HepG2 (cell line): ENCODE measurements around the gene TTC23L. TPM values are rescaled to one million over a fixed set of nuclear protein-coding genes. Genes with fewer than 3 reads are reported as not detected.
A peak's percentile ranks its signal among the peaks of the same experiment; 100 is the strongest.

ENCODE experiments used
- ATAD3A ChIP-seq: sonication (generic); formaldehyde crosslinking; IDR thresholded peaks from 2 replicates; pipeline ENCODE4 v1.4.0; 2020; ENCODE audit warnings: missing genetic modification reagents
- ATRX ChIP-seq: sonication (generic); formaldehyde crosslinking; IDR thresholded peaks from 2 replicates; pipeline ENCODE4 v1.4.0; 2020; ENCODE audit warnings: missing genetic modification reagents, borderline replicate concordance
- BHLHE40 ChIP-seq: IDR thresholded peaks from 2 replicates; pipeline ENCODE4 v1.6.1; 2011; ENCODE audit warnings: low read length, improper control_type of control experiment
- CAMTA2 ChIP-seq: sonication (generic); formaldehyde crosslinking; IDR thresholded peaks from 2 replicates; pipeline ENCODE4 v1.4.0; 2020; ENCODE audit warnings: mild to moderate bottlenecking, missing genetic modification reagents, borderline replicate concordance
- CCAR2 ChIP-seq: fragments of 200-400 bp; formaldehyde crosslinking; optimal IDR thresholded peaks from 2 replicates; pipeline ENCODE3; 2018; ENCODE audit warnings: low read depth, mild to moderate bottlenecking, low read length, moderate library complexity
- FIP1L1 ChIP-seq: fragments of 200-400 bp; formaldehyde crosslinking; IDR thresholded peaks from 2 replicates; pipeline ENCODE4 v1.6.1; 2018; ENCODE audit warnings: low read depth, mild to moderate bottlenecking, low read length, moderate library complexity, borderline replicate concordance; ENCODE audit not compliant: insufficient read depth
- FOXP4 ChIP-seq: sonication (generic); formaldehyde crosslinking; IDR thresholded peaks from 2 replicates; pipeline ENCODE4 v1.4.0; 2020; ENCODE audit warnings: missing genetic modification reagents
- HMGXB4 ChIP-seq, 2 experiments: sonication (generic) in 1 of 2; formaldehyde crosslinking in 1 of 2; IDR thresholded peaks; 2 replicates each; pipeline versions ENCODE4 v1.4.0 to v1.6.1; 2018 to 2020; ENCODE audit warnings: missing genetic modification reagents in 2 of 2, borderline replicate concordance in 1 of 2, low read depth in 1 of 2, mild to moderate bottlenecking in 1 of 2, missing biosample characterization in 1 of 2
- IKZF5 ChIP-seq: IDR thresholded peaks from 2 replicates; pipeline ENCODE4 v1.6.1; 2018; ENCODE audit warnings: missing genetic modification reagents, mild to moderate bottlenecking, missing compliant biosample characterization
- MIXL1 ChIP-seq: IDR thresholded peaks from 2 replicates; pipeline ENCODE4 v1.6.1; 2016
- MTF2 ChIP-seq: sonication (generic); formaldehyde crosslinking; IDR thresholded peaks from 2 replicates; pipeline ENCODE4 v1.5.0; 2020; ENCODE audit warnings: missing genetic modification reagents, borderline replicate concordance
- MZF1 ChIP-seq: sonication (generic); formaldehyde crosslinking; IDR thresholded peaks from 2 replicates; pipeline ENCODE4 v1.8.1; 2023; ENCODE audit warnings: mild to moderate bottlenecking, missing genetic modification reagents, borderline replicate concordance
- POLR2A ChIP-seq, 2 experiments: IDR thresholded peaks; 2 replicates each; pipeline ENCODE4 v1.6.1; 2011; ENCODE audit warnings: low read depth in 2 of 2, low read length in 2 of 2, mild to moderate bottlenecking in 1 of 2, moderate library complexity in 1 of 2; ENCODE audit not compliant: insufficient read depth in 1 of 2
- POLR2AphosphoS5 ChIP-seq: IDR thresholded peaks from 2 replicates; pipeline ENCODE4 v1.6.1; 2012; ENCODE audit warnings: low read depth, low read length
- RARG ChIP-seq: sonication (generic); formaldehyde crosslinking; IDR thresholded peaks from 2 replicates; pipeline ENCODE4 v1.4.0; 2020; ENCODE audit warnings: low read depth, mild to moderate bottlenecking, missing genetic modification reagents
- TOPORS ChIP-seq: sonication (generic); formaldehyde crosslinking; IDR thresholded peaks from 2 replicates; pipeline ENCODE4 v1.8.0; 2023; ENCODE audit warnings: mild to moderate bottlenecking, missing genetic modification reagents
- XBP1 ChIP-seq: sonication (generic); formaldehyde crosslinking; IDR thresholded peaks from 2 replicates; pipeline ENCODE4 v1.5.0; 2020; ENCODE audit warnings: missing genetic modification reagents
- ZNF496 ChIP-seq: sonication (generic); formaldehyde crosslinking; IDR thresholded peaks from 2 replicates; pipeline ENCODE4 v1.8.1; 2023; ENCODE audit warnings: mild to moderate bottlenecking, moderate library complexity, missing genetic modification reagents; ENCODE audit not compliant: insufficient replicate concordance
- ZNF557 ChIP-seq: sonication (generic); formaldehyde crosslinking; IDR thresholded peaks from 2 replicates; pipeline ENCODE4 v1.4.0; 2020; ENCODE audit warnings: missing genetic modification reagents
- ZNF576 ChIP-seq: sonication (generic); formaldehyde crosslinking; IDR thresholded peaks from 2 replicates; pipeline ENCODE4 v1.4.0; 2020; ENCODE audit warnings: mild to moderate bottlenecking, missing genetic modification reagents
- ZNF674 ChIP-seq: sonication (generic); formaldehyde crosslinking; IDR thresholded peaks from 2 replicates; pipeline ENCODE4 v1.5.0; 2020; ENCODE audit warnings: low read depth, mild to moderate bottlenecking, missing genetic modification reagents
- ZNF75D ChIP-seq: sonication (generic); formaldehyde crosslinking; IDR thresholded peaks from 2 replicates; pipeline ENCODE4 v1.8.1; 2023; ENCODE audit warnings: missing genetic modification reagents, mild to moderate bottlenecking, borderline replicate concordance
- polyA plus RNA-seq, 8 experiments: library from polyadenylated mRNA; depleted of rRNA in 3 of 8; stranded (reverse) in 7 of 8; unstranded in 1 of 8; fragments of >200 nt; fragmentation: Illumina TruSeq in 4 of 8; extraction: Trizol in 4 of 8; gene quantifications; 2 replicates each; pipeline versions ENCODE4 v1.2.1 to v1.2.3, GENCODE V29; 2011 to 2016; ENCODE audit warnings: low read depth in 4 of 8, missing spikeins in 1 of 8, mixed read lengths in 1 of 8; ENCODE audit not compliant: insufficient read depth in 1 of 8
- total RNA-seq, 5 experiments: library from RNA; depleted of rRNA; stranded (reverse); fragments of >200 nt; fragmentation: Illumina TruSeq; extraction: Trizol; gene quantifications; 2 replicates each; pipeline ENCODE4 v1.2.3, GENCODE V29; 2016; ENCODE audit warnings: low read depth in 1 of 5

The TTC23L gene
- total and polyA plus RNA-seq, 2 of the 13 experiments (the other 11 are each of a cell fraction or from before 2014, with no cell fraction given) = 0.37 to 1.4 TPM

- TF ChIP-seq MZF1 = no peak
- no peak for TF ChIP-seq MTF2
- TF ChIP-seq POLR2A (IDR thresholded peaks at IDR 0.05; ENCODE audit: insufficient read depth in 1 of 2, low read depth in 2 of 2, low read length in 2 of 2) = peak; percentile 56 to 63; a peak in 3 of 4 replicates
- TF ChIP-seq TOPORS (CRISPR knock-in tag) = no peak
- no peak for TF ChIP-seq ZNF576
- no peak for TF ChIP-seq FIP1L1
- TF ChIP-seq CCAR2 = no peak
- no peak for TF ChIP-seq ZNF75D (CRISPR knock-in tag)
- no peak for TF ChIP-seq MIXL1 (CRISPR knock-in tag)
- no peak for TF ChIP-seq CAMTA2 (CRISPR knock-in tag)
- TF ChIP-seq POLR2AphosphoS5 = peak; percentile 38
- TF ChIP-seq HMGXB4 (CRISPR knock-in tag; IDR thresholded peaks at IDR 0.05; ENCODE audit: borderline replicate concordance in 1 of 2, low read depth in 1 of 2) = peak; percentile 20 to 54; a peak in 1 of 4 replicates
- TF ChIP-seq IKZF5 (CRISPR knock-in tag) = no peak
- no peak for TF ChIP-seq XBP1
- no peak for TF ChIP-seq RARG (CRISPR knock-in tag)
- no peak for TF ChIP-seq FOXP4 (CRISPR knock-in tag)
- no peak for TF ChIP-seq ATRX
- no peak for TF ChIP-seq ZNF496 (CRISPR knock-in tag)
- TF ChIP-seq ZNF557 (CRISPR knock-in tag) = no peak
- no peak for TF ChIP-seq ATAD3A (CRISPR knock-in tag)
- no peak for TF ChIP-seq BHLHE40
- no peak for TF ChIP-seq ZNF674 (CRISPR knock-in tag)
Observed at GRCh38 chr5:34929720-34930461, 90.9 kb downstream of the TTC23L start (continued).
